Kidney capillary endothelial cell (primary cell): ENCODE measurements around the gene VPS13D.
"Not testable (repeated sequence)": the region's sequence is repeated elsewhere in the genome, so short reads cannot be mapped to it uniquely, and the experiment has no call there.

Experiments used
- DNase-seq: peaks from one replicate; pipeline ENCODE4 v3.0.0-alpha.2; 2018; ENCODE audit warnings: low spot score

Gene VPS13D

GRCh38 chr1:12521096-12521495 lies 291.3 kb downstream of the VPS13D start:
- DNase-seq = no peak

- DNase-seq = not testable (repeated sequence)
Observed at GRCh38 chr1:12522780-12523179, 292.9 kb downstream of the VPS13D start.

- no peak for DNase-seq
Observed at GRCh38 chr1:12524266-12524665, 294.4 kb downstream of the VPS13D start.

GRCh38 chr1:12525311-12526181 lies 295.7 kb downstream of the VPS13D start:
- DNase-seq = no peak

- DNase-seq = no peak
Observed at GRCh38 chr1:12527564-12527963, 297.7 kb downstream of the VPS13D start.

- no peak for DNase-seq
Observed at GRCh38 chr1:12528021-12528852, 298.4 kb downstream of the VPS13D start.

- no peak for DNase-seq
Observed at GRCh38 chr1:12529640-12530174, 299.9 kb downstream of the VPS13D start.

GRCh38 chr1:12530462-12531178 lies 300.8 kb downstream of the VPS13D start:
- no peak for DNase-seq

- no peak for DNase-seq
Observed at GRCh38 chr1:12531179-12531499, 301.3 kb downstream of the VPS13D start.

- no peak for DNase-seq
Observed at GRCh38 chr1:12532405-12533315, 302.8 kb downstream of the VPS13D start.

- DNase-seq = no peak
Observed at GRCh38 chr1:12536023-12536639, 306.3 kb downstream of the VPS13D start.

GRCh38 chr1:12537294-12537693 lies 307.5 kb downstream of the VPS13D start:
- no peak for DNase-seq

GRCh38 chr1:12537906-12538461 lies 308.2 kb downstream of the VPS13D start:
- no peak for DNase-seq

- DNase-seq = not testable (repeated sequence)
Observed at GRCh38 chr1:12538536-12538935, 308.7 kb downstream of the VPS13D start.

- DNase-seq = no peak
Observed at GRCh38 chr1:12539320-12539704, 309.5 kb downstream of the VPS13D start.

- no peak for DNase-seq
Observed at GRCh38 chr1:12539705-12540579, 310.1 kb downstream of the VPS13D start.

- no peak for DNase-seq
Observed at GRCh38 chr1:12540580-12541273, 310.9 kb downstream of the VPS13D start.

- DNase-seq = no peak
Observed at GRCh38 chr1:12541274-12542137, 311.7 kb downstream of the VPS13D start.
